ENCODE results near the gene RPS15. TPM values are rescaled to one million over a fixed set of nuclear protein-coding genes. Genes with fewer than 3 reads are reported as not detected.
A peak's percentile ranks its signal among the peaks of the same experiment; 100 is the strongest.

RPS15 gene
- polyA plus RNA-seq, 1 donor (not counting 4 experiments of a cell fraction or from before 2014, with no cell fraction given), result 795 TPM

DNA sequence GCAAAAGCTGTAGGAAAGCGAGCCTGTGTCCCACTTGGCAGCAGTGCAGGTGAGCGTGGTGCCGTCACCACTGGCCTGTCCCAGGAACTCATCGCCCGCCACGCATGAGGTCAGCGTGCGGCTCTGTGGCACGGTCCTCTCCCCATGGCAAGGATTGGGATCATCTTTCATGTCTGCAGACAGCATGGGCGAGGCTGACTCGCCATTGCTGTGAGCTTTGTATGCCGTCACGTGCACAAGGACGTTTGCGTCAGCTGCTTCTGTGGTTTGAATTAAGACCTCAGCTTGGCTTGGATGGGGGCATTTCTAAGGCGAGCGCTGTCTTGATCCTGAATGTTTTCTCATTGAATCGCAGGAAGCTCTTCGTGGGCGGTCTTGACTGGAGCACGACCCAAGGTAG, 21.1 kb upstream of the RPS15 start:
- dilution Hi-C loops (cut with MboI; ENCODE audit: extremely low pct_ligation_motif_present, low sequenced_read_pairs), result no loop called here
- no peak for DNase-seq (ENCODE audit: low read depth, low spot score)
- TF ChIP-seq EZH2 (IDR thresholded peaks at IDR 0.05; ENCODE audit: low read length), result no peak
- TF ChIP-seq, protein P1, sequence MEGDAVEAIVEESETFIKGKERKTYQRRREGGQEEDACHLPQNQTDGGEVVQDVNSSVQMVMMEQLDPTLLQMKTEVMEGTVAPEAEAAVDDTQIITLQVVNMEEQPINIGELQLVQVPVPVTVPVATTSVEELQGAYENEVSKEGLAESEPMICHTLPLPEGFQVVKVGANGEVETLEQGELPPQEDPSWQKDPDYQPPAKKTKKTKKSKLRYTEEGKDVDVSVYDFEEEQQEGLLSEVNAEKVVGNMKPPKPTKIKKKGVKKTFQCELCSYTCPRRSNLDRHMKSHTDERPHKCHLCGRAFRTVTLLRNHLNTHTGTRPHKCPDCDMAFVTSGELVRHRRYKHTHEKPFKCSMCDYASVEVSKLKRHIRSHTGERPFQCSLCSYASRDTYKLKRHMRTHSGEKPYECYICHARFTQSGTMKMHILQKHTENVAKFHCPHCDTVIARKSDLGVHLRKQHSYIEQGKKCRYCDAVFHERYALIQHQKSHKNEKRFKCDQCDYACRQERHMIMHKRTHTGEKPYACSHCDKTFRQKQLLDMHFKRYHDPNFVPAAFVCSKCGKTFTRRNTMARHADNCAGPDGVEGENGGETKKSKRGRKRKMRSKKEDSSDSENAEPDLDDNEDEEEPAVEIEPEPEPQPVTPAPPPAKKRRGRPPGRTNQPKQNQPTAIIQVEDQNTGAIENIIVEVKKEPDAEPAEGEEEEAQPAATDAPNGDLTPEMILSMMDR (optimal IDR thresholded peaks at IDR 0.05 in 1 of 3, IDR thresholded peaks at IDR 0.05 in 1 of 3, conservative IDR thresholded peaks at IDR 0.05 in 1 of 3; ENCODE audit: extremely low read depth in 1 of 3, insufficient read depth in 2 of 3, low read length in 3 of 3), result no peak
- H3K4me3 ChIP-seq (ENCODE audit: control insufficient read depth in 2 of 3, extremely low read depth in 1 of 3, insufficient read depth in 2 of 3, low read depth in 1 of 3, low read length in 3 of 3), result no peak overlapping the region
- H3K9ac ChIP-seq (ENCODE audit: control insufficient read depth, extremely low read depth, insufficient read depth, low read length), result no peak overlapping the region
- H3K36me3 ChIP-seq (ENCODE audit: control insufficient read depth in 2 of 2, extremely low read depth in 1 of 2, insufficient read depth in 2 of 2, low read length in 2 of 2), result peaks cover 33 to 52% of the 10 kb centered on the region in 2 experiments
- no peak for FAIRE-seq
- no peak overlapping the region for H2AFZ ChIP-seq (ENCODE audit: control insufficient read depth, low read length)
- H3K27ac ChIP-seq (ENCODE audit: control insufficient read depth, insufficient read depth, low read length), result peak overlapping the region; percentile 88
- H3K4me2 ChIP-seq (ENCODE audit: control insufficient read depth, extremely low read depth, insufficient read depth, low read depth, low read length), result no peak overlapping the region
- H3K9me1 ChIP-seq (ENCODE audit: control insufficient read depth, extremely low read depth, insufficient read depth, low read length), result peaks cover 2% of the 10 kb centered on the region
- no peaks in the 10 kb centered on the region for H3K27me3 ChIP-seq (ENCODE audit: control insufficient read depth, extremely low read depth, insufficient read depth, low read length)
- H3K9me3 ChIP-seq (ENCODE audit: control insufficient read depth, low read depth, low read length), result no peaks in the 10 kb centered on the region
- H3K79me2 ChIP-seq (ENCODE audit: control insufficient read depth, insufficient read depth, low read length), result peaks cover 92% of the 10 kb centered on the region
- H4K20me1 ChIP-seq (ENCODE audit: control insufficient read depth, extremely low read depth, insufficient read depth, low read length), result peaks cover 60% of the 10 kb centered on the region
- H3K4me1 ChIP-seq (ENCODE audit: control insufficient read depth, extremely low read depth, insufficient read depth, low read length), result peaks cover 26% of the 10 kb centered on the region

DNA sequence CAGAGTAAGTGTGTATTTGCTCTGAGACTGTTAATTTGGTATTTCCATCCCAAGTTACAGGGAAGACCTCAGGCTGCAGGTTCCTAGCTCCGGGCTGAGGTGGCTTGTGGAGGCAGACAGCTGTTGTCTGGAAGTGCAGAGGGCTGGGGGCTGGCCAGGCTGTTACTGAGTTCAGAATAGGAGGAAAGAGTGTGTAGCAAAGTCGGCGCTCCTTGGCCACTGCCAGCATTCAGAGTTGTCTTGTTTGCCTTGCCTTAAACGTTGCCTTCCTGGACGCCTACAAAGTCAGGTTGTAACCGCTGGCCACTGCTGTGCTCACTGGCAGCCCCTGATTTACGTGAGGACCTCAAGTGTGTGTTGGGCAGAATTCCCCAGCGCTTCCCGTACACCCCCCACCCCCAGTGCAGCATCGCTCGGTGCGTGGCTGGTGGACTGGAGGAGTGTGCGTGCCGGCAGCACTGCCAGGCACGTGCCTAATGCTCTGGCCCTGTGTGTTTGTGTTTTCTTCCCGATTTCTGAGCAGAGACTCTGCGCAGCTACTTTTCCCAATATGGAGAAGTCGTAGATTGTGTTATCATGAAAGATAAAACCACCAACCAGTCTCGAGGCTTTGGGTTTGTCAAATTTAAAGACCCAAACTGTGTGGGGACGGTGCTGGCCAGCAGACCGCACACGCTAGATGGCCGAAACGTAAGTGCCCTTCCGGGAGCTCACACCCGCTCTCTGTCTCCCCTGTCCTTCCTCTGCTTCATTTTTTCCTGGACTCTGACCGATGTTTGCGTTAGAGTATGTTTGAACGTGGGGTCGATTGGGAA, 20.3 kb upstream of the RPS15 start:
- Histone ChIP-seq H2AFZ (ENCODE audit: control insufficient read depth, low read length) (no peak overlapping the region), H3K27ac (ENCODE audit: control insufficient read depth, insufficient read depth, low read length) (peak overlapping the region; percentile 88), H3K9me1 (ENCODE audit: control insufficient read depth, extremely low read depth, insufficient read depth, low read length) (peaks cover 2% of the 10 kb centered on the region), H3K4me1 (ENCODE audit: control insufficient read depth, extremely low read depth, insufficient read depth, low read length) (peaks cover 26% of the 10 kb centered on the region), H3K36me3 (ENCODE audit: control insufficient read depth in 2 of 2, extremely low read depth in 1 of 2, insufficient read depth in 2 of 2, low read length in 2 of 2) (peaks cover 36 to 53% of the 10 kb centered on the region in 2 experiments), H4K20me1 (ENCODE audit: control insufficient read depth, extremely low read depth, insufficient read depth, low read length) (peaks cover 52% of the 10 kb centered on the region), H3K79me2 (ENCODE audit: control insufficient read depth, insufficient read depth, low read length) (peaks cover 88% of the 10 kb centered on the region), H3K27me3 (ENCODE audit: control insufficient read depth, extremely low read depth, insufficient read depth, low read length) (no peaks in the 10 kb centered on the region), H3K9ac (ENCODE audit: control insufficient read depth, extremely low read depth, insufficient read depth, low read length) (no peak overlapping the region), H3K9me3 (ENCODE audit: control insufficient read depth, low read depth, low read length) (no peaks in the 10 kb centered on the region), H3K4me2 (ENCODE audit: control insufficient read depth, extremely low read depth, insufficient read depth, low read depth, low read length) (no peak overlapping the region), H3K4me3 (ENCODE audit: control insufficient read depth in 2 of 3, extremely low read depth in 1 of 3, insufficient read depth in 2 of 3, low read depth in 1 of 3, low read length in 3 of 3) (no peak overlapping the region)
- TF ChIP-seq EZH2 (IDR thresholded peaks at IDR 0.05; ENCODE audit: low read length), result no peak
- TF ChIP-seq, protein P1 (optimal IDR thresholded peaks at IDR 0.05 in 1 of 3, IDR thresholded peaks at IDR 0.05 in 1 of 3, conservative IDR thresholded peaks at IDR 0.05 in 1 of 3; ENCODE audit: extremely low read depth in 1 of 3, insufficient read depth in 2 of 3, low read length in 3 of 3), result no peak
- dilution Hi-C loops (cut with MboI; ENCODE audit: extremely low pct_ligation_motif_present, low sequenced_read_pairs), result no loop called here
- no peak for FAIRE-seq
- DNase-seq (ENCODE audit: low read depth, low spot score), result no peak

Data from keratinocyte (primary cell).